HPDE6-E6E7 (cell line): Measurements from ENCODE around the gene TGIF2LX.
"Not testable (repeated sequence)": the region's sequence is repeated elsewhere in the genome, so short reads cannot be mapped to it uniquely, and the experiment has no call there.

Experiments used
- DNase-seq: peaks from one replicate; pipeline ENCODE4 v3.0.0; 2011; ENCODE audit warnings: missing footprints; ENCODE audit errors: extremely low spot score

The TGIF2LX gene

DNA sequence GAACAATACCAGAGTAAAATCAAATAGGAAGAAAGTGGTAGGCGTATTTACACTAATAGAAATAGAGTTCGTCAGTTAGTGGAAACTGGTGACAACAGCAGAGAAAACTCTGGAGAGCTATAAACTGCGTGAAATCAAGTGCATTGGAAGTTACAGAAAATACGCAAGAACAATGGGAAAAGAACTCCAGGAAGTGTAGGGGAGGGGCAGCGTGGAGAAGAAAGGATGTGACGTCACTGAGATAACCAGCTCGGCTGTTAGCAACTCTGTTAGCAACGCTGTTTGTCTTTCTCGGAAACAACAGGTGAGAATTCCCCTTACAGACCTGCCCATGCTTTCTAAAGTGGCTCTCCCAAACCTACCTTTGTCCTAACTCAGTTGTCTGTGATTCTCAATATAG, at the start of gene TGIF2LX:
TGIF2LX (plus strand) TSS at position 244 of the 400 bp plus-strand sequence. CDS start 178 bp downstream, outside the sequence.
- not testable (repeated sequence) for DNase-seq

- DNase-seq = not testable (repeated sequence)
Observed at GRCh38 chrX:89922338-89922934, 728 bp downstream of the TGIF2LX start.

- not testable (repeated sequence) for DNase-seq
Observed at GRCh38 chrX:89943077-89943476, 21.4 kb downstream of the TGIF2LX start.

- not testable (repeated sequence) for DNase-seq
Observed at GRCh38 chrX:89965588-89965987, 43.9 kb downstream of the TGIF2LX start.
